NB4 (cell line): Measurements from ENCODE around the gene CCDC186.

ENCODE experiments used
- POLR2A ChIP-seq: IDR thresholded peaks from 2 replicates; pipeline ENCODE4 v1.6.1; 2011; ENCODE audit warnings: mild to moderate bottlenecking; ENCODE audit not compliant: insufficient read length; ENCODE audit errors: extremely low read depth
- TF ChIP-seq, protein P1 (sequence below): IDR thresholded peaks from one replicate; pipeline ENCODE4 v1.5.1; 2012; ENCODE audit warnings: low read depth, low read length

DNA sequence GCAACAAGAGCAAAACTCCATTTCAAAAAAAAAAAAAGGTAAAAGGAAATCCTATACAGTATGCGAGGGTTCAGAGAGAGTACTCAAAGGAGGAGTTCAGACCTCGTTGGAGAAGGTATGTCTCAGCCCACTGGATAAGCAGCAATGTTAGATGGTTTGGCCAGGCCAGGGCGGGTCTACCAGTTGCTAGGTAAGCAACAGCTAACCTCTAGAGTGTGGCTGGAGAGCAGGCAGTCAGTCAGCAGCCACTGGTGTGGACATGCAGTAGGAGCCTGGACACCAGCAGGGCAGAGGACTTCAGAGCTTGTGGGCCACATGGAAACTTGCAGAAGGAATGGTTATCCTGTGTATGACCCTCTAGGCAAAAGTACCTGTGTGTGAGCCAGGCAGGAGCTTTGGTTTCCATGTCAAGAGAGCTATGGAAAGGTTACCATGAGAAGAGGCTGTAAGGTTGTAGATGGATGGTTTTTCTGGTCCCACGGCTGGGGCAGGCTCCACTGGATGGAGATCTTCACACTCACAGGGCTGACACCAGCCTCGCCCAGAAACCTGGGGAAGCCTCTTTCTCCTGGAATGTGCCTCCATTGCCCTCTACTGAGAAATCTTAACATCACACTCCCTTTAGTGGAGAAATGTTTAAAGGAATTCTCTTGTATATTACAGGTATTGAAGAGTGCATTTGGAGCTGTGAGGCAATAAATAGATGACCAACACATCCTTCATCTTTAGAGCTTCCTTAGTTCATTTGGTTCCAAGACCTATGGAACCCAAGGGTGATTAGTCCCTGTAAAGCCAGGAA is 63.6 kb downstream of the CCDC186 start:
- TF ChIP-seq, protein P1, sequence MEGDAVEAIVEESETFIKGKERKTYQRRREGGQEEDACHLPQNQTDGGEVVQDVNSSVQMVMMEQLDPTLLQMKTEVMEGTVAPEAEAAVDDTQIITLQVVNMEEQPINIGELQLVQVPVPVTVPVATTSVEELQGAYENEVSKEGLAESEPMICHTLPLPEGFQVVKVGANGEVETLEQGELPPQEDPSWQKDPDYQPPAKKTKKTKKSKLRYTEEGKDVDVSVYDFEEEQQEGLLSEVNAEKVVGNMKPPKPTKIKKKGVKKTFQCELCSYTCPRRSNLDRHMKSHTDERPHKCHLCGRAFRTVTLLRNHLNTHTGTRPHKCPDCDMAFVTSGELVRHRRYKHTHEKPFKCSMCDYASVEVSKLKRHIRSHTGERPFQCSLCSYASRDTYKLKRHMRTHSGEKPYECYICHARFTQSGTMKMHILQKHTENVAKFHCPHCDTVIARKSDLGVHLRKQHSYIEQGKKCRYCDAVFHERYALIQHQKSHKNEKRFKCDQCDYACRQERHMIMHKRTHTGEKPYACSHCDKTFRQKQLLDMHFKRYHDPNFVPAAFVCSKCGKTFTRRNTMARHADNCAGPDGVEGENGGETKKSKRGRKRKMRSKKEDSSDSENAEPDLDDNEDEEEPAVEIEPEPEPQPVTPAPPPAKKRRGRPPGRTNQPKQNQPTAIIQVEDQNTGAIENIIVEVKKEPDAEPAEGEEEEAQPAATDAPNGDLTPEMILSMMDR = peak; percentile 30
- no peak for TF ChIP-seq POLR2A
